KMS-11 (cell line): ENCODE results near the gene PDXK.

Source experiments
- H2AFZ ChIP-seq: fragments of 200-600 bp; sonication (generic); 2 replicates; pipeline ENCODE4 v1.6.1; 2016; ENCODE audit warnings: antibody characterized with exemption, mixed run types, low read depth
- H3K27ac ChIP-seq: fragments of 200-600 bp; sonication (generic); 2 replicates; pipeline ENCODE4 v1.6.1; 2016; ENCODE audit warnings: mild to moderate bottlenecking, mixed run types
- H3K27me3 ChIP-seq: fragments of 200-600 bp; sonication (generic); 2 replicates; pipeline ENCODE4 v1.6.1; 2017; ENCODE audit warnings: mild to moderate bottlenecking, low read depth, mixed run types, moderate library complexity; ENCODE audit not compliant: insufficient read depth
- H3K36me3 ChIP-seq: fragments of 200-600 bp; sonication (generic); 2 replicates; pipeline ENCODE4 v1.6.1; 2017; ENCODE audit warnings: mild to moderate bottlenecking, mixed run types; ENCODE audit not compliant: insufficient read depth
- H3K4me1 ChIP-seq: fragments of 200-600 bp; sonication (generic); 2 replicates; pipeline ENCODE4 v1.6.1; 2016; ENCODE audit warnings: mild to moderate bottlenecking, low read depth, mixed run types; ENCODE audit not compliant: poor library complexity, severe bottlenecking
- H3K4me2 ChIP-seq: fragments of 200-600 bp; sonication (generic); 2 replicates; pipeline ENCODE4 v1.7.0; 2016; ENCODE audit warnings: mild to moderate bottlenecking, mixed run types
- H3K4me3 ChIP-seq: fragments of 200-600 bp; sonication (generic); IDR thresholded peaks from 2 replicates; pipeline ENCODE4 v1.6.1; 2017; ENCODE audit warnings: low read depth, low read length, mixed read lengths; ENCODE audit not compliant: insufficient read depth
- H3K79me2 ChIP-seq: fragments of 200-600 bp; sonication (generic); 2 replicates; pipeline ENCODE4 v1.6.1; 2016; ENCODE audit warnings: low read depth, mixed run types; ENCODE audit not compliant: insufficient read depth
- H3K9ac ChIP-seq: fragments of 200-600 bp; sonication (generic); 2 replicates; pipeline ENCODE4 v1.6.1; 2016; ENCODE audit warnings: mild to moderate bottlenecking, mixed run types
- H4K20me1 ChIP-seq: fragments of 200-600 bp; sonication (generic); 2 replicates; pipeline ENCODE4 v1.6.1; 2016; ENCODE audit warnings: mild to moderate bottlenecking, mixed run types; ENCODE audit not compliant: insufficient read depth
- TF ChIP-seq, protein P1 (sequence below): fragments of 200-600 bp; sonication (generic); conservative IDR thresholded peaks from 2 replicates; pipeline ENCODE4 v1.6.1; 2017; ENCODE audit warnings: low read depth, mild to moderate bottlenecking, antibody characterized with exemption, low read length, moderate library complexity, mixed read lengths

PDXK gene

DNA sequence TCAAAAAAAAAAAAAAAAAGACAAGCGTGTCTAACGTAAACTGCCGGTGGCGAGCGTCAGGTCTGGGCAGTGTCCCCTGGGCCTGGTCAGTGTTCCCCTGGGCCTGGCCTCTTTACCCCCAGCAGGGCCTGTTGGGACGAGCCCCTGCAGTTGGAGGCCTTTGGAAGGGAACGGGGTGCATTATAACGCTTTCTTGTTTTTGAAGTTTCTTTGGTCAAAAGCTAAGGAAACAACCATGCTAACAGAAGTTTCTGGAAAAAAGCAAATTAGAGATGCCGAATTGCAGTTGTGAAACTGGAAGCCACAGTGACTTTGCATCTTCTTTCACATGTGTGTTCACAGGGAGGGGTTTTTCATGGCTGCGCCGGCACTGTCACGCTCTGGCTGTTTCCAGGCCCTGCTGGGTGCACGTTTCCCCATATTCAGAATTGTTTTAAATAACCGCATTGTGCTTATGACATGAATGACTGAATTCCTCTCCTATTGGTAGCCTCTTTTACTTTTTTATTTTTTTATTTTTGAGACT is 86.4 kb downstream of the PDXK start:
- TF ChIP-seq, protein P1, sequence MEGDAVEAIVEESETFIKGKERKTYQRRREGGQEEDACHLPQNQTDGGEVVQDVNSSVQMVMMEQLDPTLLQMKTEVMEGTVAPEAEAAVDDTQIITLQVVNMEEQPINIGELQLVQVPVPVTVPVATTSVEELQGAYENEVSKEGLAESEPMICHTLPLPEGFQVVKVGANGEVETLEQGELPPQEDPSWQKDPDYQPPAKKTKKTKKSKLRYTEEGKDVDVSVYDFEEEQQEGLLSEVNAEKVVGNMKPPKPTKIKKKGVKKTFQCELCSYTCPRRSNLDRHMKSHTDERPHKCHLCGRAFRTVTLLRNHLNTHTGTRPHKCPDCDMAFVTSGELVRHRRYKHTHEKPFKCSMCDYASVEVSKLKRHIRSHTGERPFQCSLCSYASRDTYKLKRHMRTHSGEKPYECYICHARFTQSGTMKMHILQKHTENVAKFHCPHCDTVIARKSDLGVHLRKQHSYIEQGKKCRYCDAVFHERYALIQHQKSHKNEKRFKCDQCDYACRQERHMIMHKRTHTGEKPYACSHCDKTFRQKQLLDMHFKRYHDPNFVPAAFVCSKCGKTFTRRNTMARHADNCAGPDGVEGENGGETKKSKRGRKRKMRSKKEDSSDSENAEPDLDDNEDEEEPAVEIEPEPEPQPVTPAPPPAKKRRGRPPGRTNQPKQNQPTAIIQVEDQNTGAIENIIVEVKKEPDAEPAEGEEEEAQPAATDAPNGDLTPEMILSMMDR = no peak
- no peaks in the 10 kb centered on the region for H3K79me2 ChIP-seq
- H3K4me3 ChIP-seq = no peak overlapping the region
- H3K4me2 ChIP-seq = no peak overlapping the region
- H3K4me1 ChIP-seq = peaks cover 14% of the 10 kb centered on the region
- H3K36me3 ChIP-seq = peaks cover 14% of the 10 kb centered on the region; the same call in 1 of the 2 replicates
- no peaks in the 10 kb centered on the region for H4K20me1 ChIP-seq
- H2AFZ ChIP-seq = no peak overlapping the region
- no peaks in the 10 kb centered on the region for H3K27me3 ChIP-seq
- no peak overlapping the region for H3K9ac ChIP-seq
- H3K27ac ChIP-seq = peak overlapping the region; percentile 18; the same call in 1 of the 2 replicates

DNA sequence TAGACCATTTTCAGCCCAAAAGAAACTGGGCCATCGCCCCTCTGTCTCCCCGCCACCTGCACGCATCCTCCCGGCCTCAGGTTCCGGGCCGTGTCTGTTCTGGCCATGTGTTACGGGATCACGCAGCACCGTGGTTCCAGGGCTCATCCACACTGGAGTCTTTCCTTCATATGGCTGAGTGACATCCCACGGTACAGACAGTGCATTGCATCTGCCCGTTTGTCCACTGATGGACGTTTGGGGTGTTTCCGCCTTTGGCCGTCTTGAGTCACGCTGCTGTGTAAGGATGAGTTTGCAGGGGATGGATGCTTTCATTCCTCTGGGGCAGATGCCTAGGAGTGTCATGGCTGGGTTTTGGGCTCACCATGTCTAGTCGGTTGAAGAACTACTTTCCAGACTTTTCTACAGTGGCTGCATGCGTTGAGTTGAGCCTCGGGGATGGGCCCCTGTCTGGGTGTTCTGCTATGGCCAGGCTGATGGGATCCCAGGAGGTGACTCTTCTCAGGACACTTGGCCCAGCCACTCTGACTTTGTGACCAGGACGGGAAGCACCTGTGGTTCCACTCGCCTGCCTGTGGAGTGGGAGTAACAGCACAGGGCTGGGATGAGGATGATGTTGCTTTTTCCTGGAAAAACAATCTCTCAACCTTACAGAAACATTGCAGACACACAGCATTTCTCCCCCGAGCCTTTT is 87.2 kb downstream of the PDXK start:
- Histone ChIP-seq H3K9ac (no peak overlapping the region), H3K4me3 (no peak overlapping the region), H3K36me3 (peaks cover 10% of the 10 kb centered on the region; the same call in 1 of the 2 replicates), H2AFZ (no peak overlapping the region), H4K20me1 (no peaks in the 10 kb centered on the region), H3K27me3 (no peaks in the 10 kb centered on the region), H3K4me2 (no peak overlapping the region), H3K27ac (no peak overlapping the region), H3K79me2 (no peaks in the 10 kb centered on the region), H3K4me1 (peaks cover 20% of the 10 kb centered on the region)
- TF ChIP-seq, protein P1 = no peak

DNA sequence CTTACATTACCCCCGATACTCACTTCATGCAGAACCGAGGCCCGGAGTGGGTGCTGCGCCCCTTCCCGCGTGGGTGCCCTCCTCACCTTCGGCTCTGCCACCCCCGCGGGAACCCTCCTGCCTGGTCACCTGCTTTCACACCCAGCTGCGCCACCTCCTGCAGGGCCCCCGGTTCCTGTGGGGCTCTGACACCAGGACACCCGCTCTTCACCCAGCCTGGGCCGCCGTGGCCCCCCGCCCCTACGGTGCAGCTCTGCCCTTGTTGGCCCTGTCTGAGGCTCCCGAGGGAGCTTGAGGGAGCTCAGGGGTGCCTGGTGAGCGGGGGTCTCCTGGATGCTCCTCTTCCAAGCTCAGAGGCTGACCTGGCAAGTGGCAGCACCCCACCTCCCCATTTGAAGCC is 89.4 kb downstream of the PDXK start:
- Histone ChIP-seq H3K36me3 (no peaks in the 10 kb centered on the region; the same call in 1 of the 2 replicates), H3K4me3 (no peak overlapping the region), H3K27me3 (no peaks in the 10 kb centered on the region), H3K4me2 (no peak overlapping the region), H3K79me2 (no peaks in the 10 kb centered on the region), H3K4me1 (peaks cover 20% of the 10 kb centered on the region), H3K27ac (no peak overlapping the region), H2AFZ (no peak overlapping the region), H4K20me1 (no peaks in the 10 kb centered on the region), H3K9ac (no peak overlapping the region)
- TF ChIP-seq, protein P1 = no peak

DNA sequence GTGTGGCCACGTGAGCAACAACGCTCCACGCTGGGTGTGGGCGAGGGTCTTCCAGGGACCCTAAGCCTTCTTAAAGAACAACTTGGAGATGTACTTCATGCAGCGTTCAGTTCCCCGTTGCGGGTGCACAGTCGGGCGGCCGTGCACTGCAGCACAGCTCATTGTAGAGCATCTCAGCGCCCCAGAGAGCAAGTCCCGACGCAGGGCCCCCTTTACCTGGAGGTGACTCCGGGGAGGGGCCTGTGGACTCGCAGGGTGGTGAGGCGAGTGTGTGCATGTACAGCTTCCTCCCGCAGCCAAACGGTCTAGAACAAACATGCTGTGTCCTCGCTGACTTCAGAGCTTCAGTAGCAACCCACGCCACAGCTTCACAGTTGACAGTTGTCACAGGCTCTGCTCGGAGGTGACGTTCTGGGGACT is 89.9 kb downstream of the PDXK start:
- no peak overlapping the region for H3K27ac ChIP-seq
- no peaks in the 10 kb centered on the region for H4K20me1 ChIP-seq
- H2AFZ ChIP-seq = no peak overlapping the region
- H3K4me1 ChIP-seq = peaks cover 20% of the 10 kb centered on the region
- H3K27me3 ChIP-seq = no peaks in the 10 kb centered on the region
- no peaks in the 10 kb centered on the region; the same call in 1 of the 2 replicates for H3K36me3 ChIP-seq
- H3K9ac ChIP-seq = no peak overlapping the region
- no peak overlapping the region for H3K4me2 ChIP-seq
- TF ChIP-seq, protein P1 = no peak
- no peaks in the 10 kb centered on the region for H3K79me2 ChIP-seq
- H3K4me3 ChIP-seq = no peak overlapping the region
